SK-N-SH (cell line): ENCODE measurements around the gene CDHR4. TPM values are rescaled to one million over a fixed set of nuclear protein-coding genes. Genes with fewer than 3 reads are reported as not detected.

ENCODE experiments used
- CTCF ChIA-PET: fragments of 300-600, 350-600 bp; formaldehyde crosslinking; extraction: SDS; loops from one replicate; lab custom pipeline; 2021; lab: Yijun Ruan, JAX
- POLR2A ChIA-PET: fragments of 350-600 bp; sonication (Branson Sonifier 250); formaldehyde crosslinking; extraction: SDS; loops from one replicate; lab custom pipeline; 2020; ENCODE audit warnings: antibody characterized with exemption, inconsistent platforms; lab: Yijun Ruan, JAX
- DNase-seq: peaks from one replicate; pipeline ENCODE4 v3.0.0; 2012
- H2AFZ ChIP-seq: fragments of 200-600 bp; sonication (generic); 2 replicates; pipeline ENCODE4 v1.8.1; 2016; ENCODE audit warnings: antibody characterized with exemption, mild to moderate bottlenecking, low read depth
- H3F3A ChIP-seq: fragments of 200-600 bp; sonication (generic); replicated peaks from 2 replicates; pipeline ENCODE3; 2016; ENCODE audit warnings: antibody characterized with exemption, mild to moderate bottlenecking; ENCODE audit not compliant: insufficient read depth
- H3K27ac ChIP-seq, 2 experiments: fragments of 200-500 bp in 1 of 2; fragments of 200-600 bp in 1 of 2; sonication (Bioruptor generic) in 1 of 2; sonication (generic), shearing (Covaris generic) in 1 of 2; 2 replicates each; pipeline versions ENCODE4 v1.5.1 to v1.6.1; 2014 to 2016; ENCODE audit warnings: low read depth in 2 of 2, inconsistent platforms in 1 of 2, low read length in 1 of 2, mild to moderate bottlenecking in 1 of 2, mixed read lengths in 1 of 2
- H3K27me3 ChIP-seq: fragments of 200-600 bp; sonication (generic), shearing (Covaris generic); 2 replicates; pipeline ENCODE4 v1.6.1; 2016; ENCODE audit warnings: mixed run types; ENCODE audit not compliant: insufficient read depth
- H3K36me3 ChIP-seq, 2 experiments: fragments of 200-500 bp in 1 of 2; fragments of 200-600 bp in 1 of 2; sonication (Bioruptor generic) in 1 of 2; sonication (generic) in 1 of 2; replicated peaks in 1 of 2; 2 replicates each; pipeline versions ENCODE3 to v1.5.1; 2014 to 2016; ENCODE audit warnings: low read length in 1 of 2, mild to moderate bottlenecking in 1 of 2; ENCODE audit not compliant: insufficient read depth in 2 of 2, control insufficient read depth in 1 of 2
- H3K4me1 ChIP-seq, 2 experiments: fragments of 200-500 bp in 1 of 2; fragments of 200-600 bp in 1 of 2; sonication (Bioruptor generic) in 1 of 2; sonication (generic), shearing (Covaris generic) in 1 of 2; 2 replicates each; pipeline versions ENCODE4 v1.5.1 to v1.6.1; 2014 to 2016; ENCODE audit warnings: low read depth in 1 of 2, low read length in 1 of 2, mixed run types in 1 of 2; ENCODE audit not compliant: insufficient read depth in 2 of 2, control insufficient read depth in 1 of 2
- H3K4me2 ChIP-seq: fragments of 200-600 bp; sonication (generic), shearing (Covaris generic); 2 replicates; pipeline ENCODE4 v1.6.1; 2017; ENCODE audit warnings: mixed run types
- H3K4me3 ChIP-seq, 2 experiments: fragments of 200-500 bp in 1 of 2; fragments of 200-600 bp in 1 of 2; sonication (Bioruptor generic) in 1 of 2; sonication (generic), shearing (Covaris generic) in 1 of 2; 2 replicates each; pipeline versions ENCODE4 v1.5.1 to v1.8.1; 2014 to 2016; ENCODE audit warnings: low read depth in 2 of 2, inconsistent platforms in 1 of 2, low read length in 1 of 2, mild to moderate bottlenecking in 1 of 2, mixed read lengths in 1 of 2, moderate library complexity in 1 of 2
- H3K79me2 ChIP-seq: fragments of 200-600 bp; sonication (generic); 2 replicates; pipeline ENCODE4 v1.8.1; 2017; ENCODE audit warnings: mild to moderate bottlenecking; ENCODE audit not compliant: insufficient read depth
- H3K9ac ChIP-seq: fragments of 200-600 bp; sonication (generic); 2 replicates; pipeline ENCODE4 v1.6.1; 2017; ENCODE audit warnings: mixed run types
- H3K9me2 ChIP-seq: fragments of 200-600 bp; sonication (generic); 2 replicates; pipeline ENCODE4 v1.6.1; 2017; ENCODE audit warnings: mixed run types
- H3K9me3 ChIP-seq: fragments of 200-600 bp; sonication (generic); 2 replicates; pipeline ENCODE4 v1.6.1; 2017; ENCODE audit warnings: mixed run types, mild to moderate bottlenecking, moderate library complexity
- H4K20me1 ChIP-seq: fragments of 200-600 bp; sonication (generic); 2 replicates; pipeline ENCODE4 v1.6.1; 2017; ENCODE audit warnings: mild to moderate bottlenecking, mixed run types; ENCODE audit not compliant: insufficient read depth
- CHD2 ChIP-seq: fragments of 150-350 bp; IDR thresholded peaks from 2 replicates; pipeline ENCODE4 v1.6.1; 2018; ENCODE audit warnings: low read length; ENCODE audit not compliant: partially characterized antibody
- CTCF ChIP-seq: fragments of 200-600 bp; sonication (generic); IDR thresholded peaks from 2 replicates; pipeline ENCODE4 v1.6.1; 2017; ENCODE audit warnings: antibody characterized with exemption, mild to moderate bottlenecking, moderate library complexity
- ELF1 ChIP-seq: IDR thresholded peaks from 2 replicates; pipeline ENCODE4 v1.4.0; 2012
- EP300 ChIP-seq, 2 experiments: IDR thresholded peaks; 2 replicates each; pipeline versions ENCODE4 v1.4.0 to v1.6.1; 2012; ENCODE audit warnings: borderline replicate concordance in 1 of 2, low read depth in 1 of 2, low read length in 1 of 2
- EZH2phosphoT487 ChIP-seq: fragments of 200-600 bp; sonication (generic); IDR thresholded peaks from 2 replicates; pipeline ENCODE4 v1.6.1; 2017; ENCODE audit warnings: low read depth, mixed run types, mild to moderate bottlenecking, antibody characterized with exemption, moderate library complexity, borderline replicate concordance
- FOSL2 ChIP-seq: IDR thresholded peaks from 2 replicates; pipeline ENCODE4 v1.4.0; 2012; ENCODE audit warnings: low read depth, mild to moderate bottlenecking, moderate library complexity, borderline replicate concordance
- FOXJ3 ChIP-seq: sonication (generic); formaldehyde crosslinking; IDR thresholded peaks from 2 replicates; pipeline ENCODE4 v1.5.1; 2020; ENCODE audit warnings: mild to moderate bottlenecking, missing genetic modification reagents
- GATA2 ChIP-seq: sonication (generic); formaldehyde crosslinking; IDR thresholded peaks from 2 replicates; pipeline ENCODE4 v1.5.0; 2020; ENCODE audit warnings: mild to moderate bottlenecking, missing genetic modification reagents
- IRF3 ChIP-seq: fragments of 150-350 bp; IDR thresholded peaks from 2 replicates; pipeline ENCODE4 v1.6.1; 2016; ENCODE audit warnings: mild to moderate bottlenecking, low read depth, low read length
- MEF2A ChIP-seq: IDR thresholded peaks from 2 replicates; pipeline ENCODE4 v1.4.0; 2012; ENCODE audit warnings: low read depth, borderline replicate concordance
- MXI1 ChIP-seq: IDR thresholded peaks from 2 replicates; pipeline ENCODE4 v1.6.1; 2012; ENCODE audit warnings: mild to moderate bottlenecking, low read depth, low read length, improper control_type of control experiment
- NRF1 ChIP-seq: IDR thresholded peaks from 2 replicates; pipeline ENCODE4 v1.6.1; 2012; ENCODE audit warnings: low read depth, mild to moderate bottlenecking, low read length
- REST ChIP-seq: IDR thresholded peaks from 2 replicates; pipeline ENCODE4 v1.6.1; 2012; ENCODE audit warnings: mild to moderate bottlenecking, low read depth, low read length, moderate library complexity
- TCF12 ChIP-seq: IDR thresholded peaks from 2 replicates; pipeline ENCODE4 v1.4.0; 2012
- ZBTB33 ChIP-seq: IDR thresholded peaks from 2 replicates; pipeline ENCODE4 v1.4.0; 2012; ENCODE audit warnings: low read depth, borderline replicate concordance
- WGBS: methylation state at CpG from one replicate; pipeline ENCODE4 v1.1.6; 2017; ENCODE audit warnings: low lambda C conversion rate; 5-methylcytosine and 5-hydroxymethylcytosine counted together
- polyA plus RNA-seq, 3 experiments: library from polyadenylated mRNA; depleted of rRNA; stranded (reverse); fragments of >200 nt; gene quantifications; 2 replicates each; pipeline ENCODE4 v1.2.3, GENCODE V29; 2012

CDHR4 gene
- polyA plus RNA-seq, 1 of the 3 experiments (the other 2 are of a cell fraction) = 0.07 TPM

GRCh38 chr3:49775538-49775937 lies 24.1 kb downstream of the CDHR4 start:
- WGBS = 57% methylated on average over 1 of the region's 3 CpGs
- peak overlapping the region in 1 of 2 experiments; percentile 17; a peak in 1 of 4 replicates for H3K27ac ChIP-seq
- no peak overlapping the region for H3K4me3 ChIP-seq
- DNase-seq = peak; percentile 67
- H3K9me2 ChIP-seq = no peaks in the 10 kb centered on the region
- no peaks in the 10 kb centered on the region for H3K27me3 ChIP-seq
- H3K4me2 ChIP-seq = no peak overlapping the region
- H3K36me3 ChIP-seq = peaks cover 0 to 25% of the 10 kb centered on the region in 2 experiments
- TF ChIP-seq REST (no peak), MXI1 (peak; percentile 69), ZBTB33 (no peak), GATA2 (CRISPR knock-in tag) (no peak), FOXJ3 (CRISPR knock-in tag) (no peak), CTCF (no peak)
- CTCF ChIA-PET = interaction anchor here (1.0 to 1.4 kb wide), 3 partner anchors 28 to 236 kb away, joined by 3 to 6 read pairs (median 4); partner anchors contain the start of gene INKA1
- H3F3A ChIP-seq = peaks cover 12% of the 10 kb centered on the region
- peaks cover 0 to 5% of the 10 kb centered on the region in 2 experiments; a peak in 1 of 4 replicates for H3K4me1 ChIP-seq
- no peaks in the 10 kb centered on the region for H3K9me3 ChIP-seq
- H4K20me1 ChIP-seq = peaks cover 59% of the 10 kb centered on the region
- POLR2A ChIA-PET = interaction anchor here (0.6 kb wide), 1 partner anchor 9 kb away, joined by 4 read pairs; no protein-coding TSS in a partner anchor
- H3K79me2 ChIP-seq = peaks cover 96% of the 10 kb centered on the region
- no peak overlapping the region for H3K9ac ChIP-seq
- no peak overlapping the region for H2AFZ ChIP-seq

DNA sequence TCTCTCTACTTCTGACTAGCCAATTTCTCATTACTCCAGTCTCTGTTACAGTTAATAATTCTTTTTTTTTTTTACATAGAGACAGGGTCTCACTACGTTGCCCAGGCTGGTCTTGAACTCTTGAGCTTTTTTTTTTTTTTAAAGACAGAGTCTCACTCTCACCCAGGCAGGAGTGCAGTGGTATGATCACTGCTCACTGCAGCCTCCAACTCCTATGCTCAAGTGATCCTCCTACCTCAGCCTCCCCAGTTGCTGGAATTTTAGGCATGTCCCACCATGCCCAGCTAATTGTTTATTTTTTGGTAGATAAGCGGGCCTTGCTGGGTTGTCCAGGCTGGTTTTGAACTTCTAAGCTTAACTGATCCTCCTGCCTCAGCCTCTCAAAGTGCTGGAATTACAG lies 27.0 kb downstream of the CDHR4 start:
- H3K27ac ChIP-seq = no peak overlapping the region
- no peaks in the 10 kb centered on the region for H3K9me3 ChIP-seq
- DNase-seq = no peak
- peaks cover 71% of the 10 kb centered on the region for H4K20me1 ChIP-seq
- H3K79me2 ChIP-seq = peaks cover 96% of the 10 kb centered on the region
- H3K9ac ChIP-seq = no peak overlapping the region
- H3K4me1 ChIP-seq = peaks cover 0 to 5% of the 10 kb centered on the region in 2 experiments; a peak in 1 of 4 replicates
- ChIA-PET CTCF (no interaction called here), POLR2A (interaction anchor here (0.7 kb wide), 1 partner anchor 296 kb away, joined by 3 read pairs; no protein-coding TSS in a partner anchor)
- peaks cover 17% of the 10 kb centered on the region for H3F3A ChIP-seq
- H2AFZ ChIP-seq = no peak overlapping the region
- no peak overlapping the region for H3K4me3 ChIP-seq
- WGBS = 86% methylated on average over 2 of the region's 2 CpGs
- H3K27me3 ChIP-seq = no peaks in the 10 kb centered on the region
- no peak overlapping the region for H3K4me2 ChIP-seq
- H3K36me3 ChIP-seq = peaks cover 0 to 17% of the 10 kb centered on the region in 2 experiments
- no peaks in the 10 kb centered on the region for H3K9me2 ChIP-seq
- TF ChIP-seq IRF3 (no peak), NRF1 (no peak), EP300 (IDR thresholded peaks at IDR 0.05; ENCODE audit: borderline replicate concordance in 1 of 2, low read depth in 1 of 2, low read length in 1 of 2) (no peak), FOXJ3 (CRISPR knock-in tag) (no peak), CHD2 (no peak), EZH2phosphoT487 (no peak), MEF2A (no peak), ELF1 (no peak), TCF12 (no peak), CTCF (no peak), FOSL2 (no peak)
